Pancreas (tissue), 10 donors: ENCODE data around the gene PHACTR3. TPM values are rescaled to one million over a fixed set of nuclear protein-coding genes. Genes with fewer than 3 reads are reported as not detected.
"Not testable (repeated sequence)": the region's sequence is repeated elsewhere in the genome, so short reads cannot be mapped to it uniquely, and the experiment has no call there.

Experiments used
- ATAC-seq, 4 donors: fragments of 200-7000 bp; cut with Tn5 transposase; one replicate each; pipeline versions ENCODE4 v1.8.0 to v1.9.1; 2020; ENCODE audit warnings: mild to moderate bottlenecking in 4 of 4, moderate library complexity in 4 of 4
- DNase-seq, 6 donors: peaks; one replicate each; pipeline ENCODE4 v3.0.0-alpha.2; 2020
- FAIRE-seq: peaks from 2 replicates; lab custom pipeline; 2012; peaks lifted over from hg19 to GRCh38; lab: Jason Lieb, UNC
- H3K27ac ChIP-seq, 4 donors: fragments of 200-600 bp; sonication (generic); 1 replicate in 3 of 4; 2 replicates in 1 of 4; pipeline versions ENCODE4 v1.5.0 to v1.8.0; 2020
- H3K27me3 ChIP-seq, 4 donors: fragments of 200-600 bp; one replicate each; pipeline ENCODE4 v1.8.0; 2021
- H3K36me3 ChIP-seq, 3 donors: fragments of 200-600 bp; sonication (generic) in 1 of 3; one replicate each; pipeline versions ENCODE4 v1.5.0 to v1.8.0; 2020 to 2021
- H3K4me1 ChIP-seq, 3 donors: fragments of 200-600 bp; one replicate each; pipeline ENCODE4 v1.8.0; 2021
- H3K4me3 ChIP-seq, 4 donors: fragments of 200-600 bp; sonication (generic) in 2 of 4; one replicate each; pipeline versions ENCODE4 v1.5.0 to v1.8.0; 2020 to 2021
- H3K9me3 ChIP-seq, 4 donors: fragments of 200-600 bp; one replicate each; pipeline ENCODE4 v1.8.0; 2021
- CTCF ChIP-seq, 4 donors: fragments of 200-600 bp; sonication (generic) in 3 of 4; IDR thresholded peaks; one replicate each; pipeline versions ENCODE4 v1.5.0 to v1.8.0; 2021; ENCODE audit warnings: antibody characterized with exemption in 4 of 4
- WGBS, 2 donors: extraction: QIAGEN DNeasy Blood & Tissue Kit; methylation state at CpG; one replicate each; pipeline ENCODE4 v1.1.7; 2013; 5-methylcytosine and 5-hydroxymethylcytosine counted together
- intact Hi-C, 3 donors: fragments of 100-400 bp; cut with DNase I; formaldehyde crosslinking; loops; one replicate each; pipeline versions ENCODE4 v1.11.1 to v1.14.2; 2022
- polyA plus RNA-seq, 2 donors: library from polyadenylated mRNA; stranded (reverse); fragments of 200-250 nt; gene quantifications; one replicate each; pipeline ENCODE4 v1.2.3, GENCODE V29; 2013
- total RNA-seq, 6 donors: library from RNA; stranded (reverse); fragmentation: NEBNext Ultra II Directional in 4 of 6; extraction: Animal tissue kit (Norgen Biotek cat#: 25700) in 4 of 6; gene quantifications; one replicate each; pipeline versions ENCODE4 v1.2.1 to v1.2.4, GENCODE V29; 2021 to 2023
- donor health status: healthy with polysubstance abuse.
- donor health status: DM: no; HTN: no; CAD: no; lungs with moderate emphysema.
- donor health status: DM: no; HTN: no; CAD: no.
- donor health status: control.
- donor health status: control.
- donor health status: Bipolar disorder and iron deficiency.
- donor health status: DM: yes; HTN: yes; CAD: no.
- donor health status: DM: no; HTN: no; CAD: no.
- donor health status: DM: no; HTN: no; CAD: no.
- donor health status: DM: yes; HTN: yes; CAD: no.

Gene PHACTR3
- total and polyA plus RNA-seq, 8 donors: 0.14 to 1.5 (median 0.35) TPM; not detected in 3

DNA sequence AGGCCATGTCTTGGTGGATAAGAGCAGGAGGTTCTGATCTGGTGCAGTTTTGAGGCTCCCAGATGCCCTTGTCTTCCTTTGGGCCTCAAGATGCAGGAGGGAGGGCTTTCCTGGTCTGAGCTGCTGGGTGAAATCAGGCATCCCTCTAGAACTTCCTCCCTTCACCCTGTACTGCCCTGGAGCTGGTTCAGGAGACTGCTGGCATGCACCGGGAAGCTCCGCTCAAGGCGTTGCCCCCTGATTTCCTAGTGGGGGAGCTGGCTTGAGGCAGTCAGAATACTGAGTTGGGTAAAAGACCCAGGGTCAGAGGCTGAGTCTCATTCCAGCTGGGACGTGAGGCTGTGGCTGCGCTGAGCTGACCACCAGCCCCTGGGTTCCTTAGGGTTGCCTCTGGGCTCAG lies 12.0 kb downstream of the PHACTR3 start:
- Histone ChIP-seq H3K4me1 (no peaks in the 10 kb centered on the region), H3K27ac (no peak overlapping the region), H3K36me3 (no peaks in the 10 kb centered on the region), H3K4me3 (no peak overlapping the region), H3K27me3 (no peaks in the 10 kb centered on the region), H3K9me3 (no peaks in the 10 kb centered on the region)
- no peak for FAIRE-seq
- no peak for ATAC-seq
- intact Hi-C loops: no loop called here
- DNase-seq: no peak
- TF ChIP-seq CTCF (IDR thresholded peaks at IDR 0.05): no peak
- 72 to 74% methylated on average over 5 of the region's 5 CpGs for WGBS, 2 donors

GRCh38 chr20:59617221-59617620 lies 12.9 kb downstream of the PHACTR3 start:
- no peaks in the 10 kb centered on the region for H3K4me1 ChIP-seq
- H3K36me3 ChIP-seq: no peaks in the 10 kb centered on the region
- no peak overlapping the region for H3K27ac ChIP-seq
- FAIRE-seq (no peak), ATAC-seq (no peak), DNase-seq (no peak)
- intact Hi-C loops: no loop called here
- no peak overlapping the region for H3K4me3 ChIP-seq
- 14 to 18% methylated on average over 2 of the region's 2 CpGs for WGBS, 2 donors
- H3K27me3 ChIP-seq: no peaks in the 10 kb centered on the region
- TF ChIP-seq CTCF (IDR thresholded peaks at IDR 0.05): no peak
- no peaks in the 10 kb centered on the region for H3K9me3 ChIP-seq

GRCh38 chr20:59618131-59618530 lies 13.8 kb downstream of the PHACTR3 start:
- no peaks in the 10 kb centered on the region for H3K27me3 ChIP-seq
- WGBS, 2 donors: 39 to 54% methylated on average over 8 of the region's 8 CpGs
- intact Hi-C loops: no loop called here
- H3K4me1 ChIP-seq: no peaks in the 10 kb centered on the region
- H3K27ac ChIP-seq: no peak overlapping the region
- DNase-seq: no peak
- ATAC-seq: no peak
- H3K36me3 ChIP-seq: no peaks in the 10 kb centered on the region
- no peak for FAIRE-seq
- no peaks in the 10 kb centered on the region for H3K9me3 ChIP-seq
- TF ChIP-seq CTCF (IDR thresholded peaks at IDR 0.05): no peak
- no peak overlapping the region for H3K4me3 ChIP-seq

- H3K27ac ChIP-seq, H3K27me3 ChIP-seq, intact Hi-C loops, FAIRE-seq, H3K9me3 ChIP-seq, H3K4me3 ChIP-seq, H3K4me1 ChIP-seq, DNase-seq, ATAC-seq, H3K36me3 ChIP-seq: not testable (repeated sequence)
- WGBS, 2 donors: 45 to 57% methylated on average over 6 of the region's 6 CpGs
Observed at GRCh38 chr20:59618585-59618984, 14.2 kb downstream of the PHACTR3 start.

GRCh38 chr20:59620860-59621505 lies 16.6 kb downstream of the PHACTR3 start:
- H3K27ac ChIP-seq: no peak overlapping the region
- H3K36me3 ChIP-seq: no peaks in the 10 kb centered on the region
- no peaks in the 10 kb centered on the region for H3K4me1 ChIP-seq
- no peak for DNase-seq
- TF ChIP-seq CTCF (IDR thresholded peaks at IDR 0.05): no peak
- WGBS, 2 donors: 37 to 45% methylated on average over 11 of the region's 11 CpGs
- H3K27me3 ChIP-seq: no peaks in the 10 kb centered on the region
- no peak for FAIRE-seq
- intact Hi-C loops: no loop called here
- H3K9me3 ChIP-seq: no peaks in the 10 kb centered on the region
- no peak for ATAC-seq
- H3K4me3 ChIP-seq: no peak overlapping the region
